Stimulated activated CD8-positive, alpha-beta memory T cell treated with anti-CD3 and anti-CD28 coated beads, Interleukin-4, amount 100 ng/mL, for 4 hours (primary cell): ENCODE results near the gene STEAP4.
"Not testable (repeated sequence)": the region's sequence is repeated elsewhere in the genome, so short reads cannot be mapped to it uniquely, and the experiment has no call there.

ENCODE experiments used
- DNase-seq, 2 donors: peaks; one replicate each; pipeline ENCODE4 v3.0.0-alpha.2; 2020; ENCODE audit warnings: low read depth in 2 of 2, low spot score in 1 of 2

Gene STEAP4

GRCh38 chr7:88314061-88314491 lies 7.4 kb upstream of the STEAP4 start:
- no peak for DNase-seq

- no peak for DNase-seq
Measured at GRCh38 chr7:88312061-88312663, 5.5 kb upstream of the STEAP4 start.

GRCh38 chr7:88311675-88312036 lies 5.0 kb upstream of the STEAP4 start:
- no peak for DNase-seq

- DNase-seq: no peak
Measured at GRCh38 chr7:88310956-88311674, 4.4 kb upstream of the STEAP4 start.

GRCh38 chr7:88309819-88310218 lies 3.1 kb upstream of the STEAP4 start:
- no peak for DNase-seq

- DNase-seq: no peak
Measured at GRCh38 chr7:88307823-88308222, 1.1 kb upstream of the STEAP4 start.

- DNase-seq: no peak
Measured at GRCh38 chr7:88307412-88307811, 718 bp upstream of the STEAP4 start.

- no peak for DNase-seq
Measured at GRCh38 chr7:88305044-88305443, 1.6 kb downstream of the STEAP4 start.

- no peak for DNase-seq
Measured at GRCh38 chr7:88302486-88302885, 4.2 kb downstream of the STEAP4 start.

GRCh38 chr7:88301924-88302323 lies 4.8 kb downstream of the STEAP4 start:
- no peak for DNase-seq

- no peak for DNase-seq
Measured at GRCh38 chr7:88300401-88300945, 6.2 kb downstream of the STEAP4 start.

GRCh38 chr7:88299126-88299525 lies 7.6 kb downstream of the STEAP4 start:
- DNase-seq: no peak

GRCh38 chr7:88293866-88294265 lies 12.8 kb downstream of the STEAP4 start:
- no peak for DNase-seq

GRCh38 chr7:88291398-88292173 lies 15.1 kb downstream of the STEAP4 start:
- no peak for DNase-seq

GRCh38 chr7:88290491-88290890 lies 16.2 kb downstream of the STEAP4 start:
- no peak for DNase-seq

GRCh38 chr7:88289564-88290025 lies 17.1 kb downstream of the STEAP4 start:
- no peak for DNase-seq

GRCh38 chr7:88281749-88282148 lies 24.9 kb downstream of the STEAP4 start:
- no peak for DNase-seq

- DNase-seq: no peak
Measured at GRCh38 chr7:88280801-88281200, 25.9 kb downstream of the STEAP4 start.

- no peak for DNase-seq
Measured at GRCh38 chr7:88279323-88279722, 27.4 kb downstream of the STEAP4 start.

GRCh38 chr7:88278881-88279280 lies 27.8 kb downstream of the STEAP4 start:
- DNase-seq: no peak

GRCh38 chr7:88276605-88277153 lies 30.0 kb downstream of the STEAP4 start:
- no peak for DNase-seq

- DNase-seq: not testable (repeated sequence)
Measured at GRCh38 chr7:88274856-88275255, 31.8 kb downstream of the STEAP4 start.
